Activated CD4-positive, alpha-beta T cell treated with anti-CD3 and anti-CD28 coated beads, Interleukin-2, amount 10 ng/mL, durations not matched to agents 24 days and 14 days (primary cell): ENCODE data around the gene ZNF57. TPM values are rescaled to one million over a fixed set of nuclear protein-coding genes. Genes with fewer than 3 reads are reported as not detected.
"Not testable (repeated sequence)": the region's sequence is repeated elsewhere in the genome, so short reads cannot be mapped to it uniquely, and the experiment has no call there.

Experiments
- DNase-seq: peaks from one replicate; pipeline ENCODE4 v3.0.0; 2022
- H3K27ac Mint-ChIP-seq: one replicate; pipeline ENCODE4 v1.8.0; 2022; ENCODE audit warnings: mild to moderate bottlenecking, mixed read lengths
- H3K27me3 Mint-ChIP-seq: one replicate; pipeline ENCODE4 v1.8.0; 2022; ENCODE audit warnings: mixed read lengths
- H3K36me3 Mint-ChIP-seq: one replicate; pipeline ENCODE4 v1.8.0; 2022; ENCODE audit warnings: low read depth, mild to moderate bottlenecking, mixed read lengths
- H3K4me1 Mint-ChIP-seq: one replicate; pipeline ENCODE4 v1.8.0; 2021; ENCODE audit warnings: mixed read lengths
- H3K4me3 Mint-ChIP-seq: one replicate; pipeline ENCODE4 v1.8.0; 2022; ENCODE audit warnings: mild to moderate bottlenecking, moderate library complexity, mixed read lengths
- H3K9me3 Mint-ChIP-seq: one replicate; pipeline ENCODE4 v1.8.0; 2021; ENCODE audit warnings: mixed read lengths
- intact Hi-C: fragments of 100-400 bp; cut with micrococcal nuclease; formaldehyde crosslinking; loops from one replicate; pipeline ENCODE4 v1.15.1; 2023
- total RNA-seq: library from RNA; stranded (reverse); gene quantifications from 2 replicates; pipeline ENCODE4 v1.2.3, GENCODE V29; 2022

Gene ZNF57
- total RNA-seq, 1 donor from 2014 or later: 2.8 TPM

DNA sequence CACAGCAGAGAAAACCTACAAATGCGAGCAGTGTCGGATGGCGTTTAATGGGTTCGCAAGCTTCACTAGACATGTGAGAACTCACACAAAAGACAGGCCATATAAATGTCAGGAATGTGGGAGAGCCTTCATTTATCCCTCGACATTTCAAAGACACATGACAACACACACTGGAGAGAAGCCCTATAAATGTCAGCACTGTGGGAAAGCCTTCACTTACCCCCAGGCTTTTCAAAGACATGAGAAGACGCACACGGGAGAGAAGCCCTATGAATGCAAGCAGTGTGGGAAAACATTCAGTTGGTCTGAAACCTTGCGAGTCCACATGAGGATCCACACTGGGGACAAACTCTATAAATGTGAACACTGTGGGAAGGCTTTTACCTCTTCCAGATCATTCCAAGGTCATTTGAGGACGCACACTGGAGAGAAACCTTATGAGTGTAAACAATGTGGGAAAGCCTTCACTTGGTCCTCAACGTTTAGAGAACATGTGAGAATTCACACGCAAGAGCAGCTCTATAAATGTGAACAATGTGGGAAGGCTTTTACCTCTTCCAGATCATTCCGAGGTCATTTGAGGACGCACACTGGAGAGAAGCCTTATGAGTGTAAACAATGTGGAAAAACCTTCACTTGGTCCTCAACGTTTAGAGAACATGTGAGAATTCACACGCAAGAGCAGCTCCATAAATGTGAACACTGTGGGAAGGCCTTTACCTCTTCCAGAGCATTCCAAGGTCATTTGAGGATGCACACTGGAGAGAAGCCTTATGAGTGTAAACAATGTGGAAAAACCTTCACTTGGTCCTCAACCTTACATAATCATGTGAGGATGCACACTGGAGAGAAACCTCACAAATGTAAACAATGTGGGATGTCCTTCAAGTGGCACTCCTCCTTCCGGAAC is 16.8 kb downstream of the ZNF57 start:
- H3K4me3 Mint-ChIP-seq: no peak overlapping the region
- H3K9me3 Mint-ChIP-seq: peaks cover 27% of the 10 kb centered on the region
- no peak for DNase-seq
- no peaks in the 10 kb centered on the region for H3K4me1 Mint-ChIP-seq
- H3K36me3 Mint-ChIP-seq: peaks cover 52% of the 10 kb centered on the region
- H3K27ac Mint-ChIP-seq: no peak overlapping the region
- intact Hi-C loops: no loop called here
- H3K27me3 Mint-ChIP-seq: no peaks in the 10 kb centered on the region

DNA sequence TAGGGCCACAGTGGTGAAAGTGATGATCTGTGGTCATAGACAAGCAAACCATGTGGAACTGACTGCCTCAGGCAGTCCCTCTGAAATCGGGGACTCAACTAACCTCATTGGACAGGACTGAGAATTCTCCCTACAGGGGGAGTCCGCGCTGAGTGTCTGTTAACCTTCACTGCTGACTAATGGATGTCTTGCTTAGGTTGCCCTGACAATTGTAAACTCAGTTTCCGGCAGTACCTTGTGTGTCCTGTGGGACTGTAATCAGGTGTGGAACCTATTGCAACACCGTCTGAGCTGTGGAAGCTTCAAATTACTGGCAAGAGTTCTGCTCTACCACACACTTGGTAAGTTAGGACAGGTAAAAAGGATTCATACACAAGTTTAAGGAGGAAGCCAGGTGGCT is 22.3 kb downstream of the ZNF57 start:
- Mint-ChIP-seq H3K36me3 (peaks cover 19% of the 10 kb centered on the region), H3K4me3 (no peak overlapping the region), H3K9me3 (peaks cover 8% of the 10 kb centered on the region), H3K4me1 (no peaks in the 10 kb centered on the region), H3K27me3 (no peaks in the 10 kb centered on the region), H3K27ac (no peak overlapping the region)
- DNase-seq: no peak
- intact Hi-C loops: no loop called here

DNA sequence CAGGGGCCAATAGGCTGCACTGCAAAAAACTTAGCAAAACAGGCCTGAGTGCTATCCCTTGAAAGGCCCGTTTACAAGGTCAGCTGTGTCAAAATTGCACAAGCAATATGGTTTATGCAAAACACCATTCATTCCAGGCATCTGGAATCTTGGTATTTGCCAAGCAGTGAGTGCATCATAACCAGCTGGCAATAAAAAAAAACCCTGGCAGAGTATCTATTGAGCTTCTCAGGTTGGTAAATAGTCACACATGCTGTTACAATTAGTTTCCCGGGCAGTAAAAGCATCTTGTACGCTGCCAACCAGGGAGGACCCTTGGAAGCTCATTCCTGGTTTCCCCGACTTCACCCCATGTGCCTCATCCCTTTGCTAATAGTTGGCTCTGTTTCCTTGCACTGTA is 22.8 kb downstream of the ZNF57 start:
- Mint-ChIP-seq H3K36me3 (peaks cover 15% of the 10 kb centered on the region), H3K4me1 (no peaks in the 10 kb centered on the region), H3K9me3 (peaks cover 6% of the 10 kb centered on the region), H3K27me3 (no peaks in the 10 kb centered on the region), H3K4me3 (no peak overlapping the region), H3K27ac (no peak overlapping the region)
- intact Hi-C loops: no loop called here
- no peak for DNase-seq

DNA sequence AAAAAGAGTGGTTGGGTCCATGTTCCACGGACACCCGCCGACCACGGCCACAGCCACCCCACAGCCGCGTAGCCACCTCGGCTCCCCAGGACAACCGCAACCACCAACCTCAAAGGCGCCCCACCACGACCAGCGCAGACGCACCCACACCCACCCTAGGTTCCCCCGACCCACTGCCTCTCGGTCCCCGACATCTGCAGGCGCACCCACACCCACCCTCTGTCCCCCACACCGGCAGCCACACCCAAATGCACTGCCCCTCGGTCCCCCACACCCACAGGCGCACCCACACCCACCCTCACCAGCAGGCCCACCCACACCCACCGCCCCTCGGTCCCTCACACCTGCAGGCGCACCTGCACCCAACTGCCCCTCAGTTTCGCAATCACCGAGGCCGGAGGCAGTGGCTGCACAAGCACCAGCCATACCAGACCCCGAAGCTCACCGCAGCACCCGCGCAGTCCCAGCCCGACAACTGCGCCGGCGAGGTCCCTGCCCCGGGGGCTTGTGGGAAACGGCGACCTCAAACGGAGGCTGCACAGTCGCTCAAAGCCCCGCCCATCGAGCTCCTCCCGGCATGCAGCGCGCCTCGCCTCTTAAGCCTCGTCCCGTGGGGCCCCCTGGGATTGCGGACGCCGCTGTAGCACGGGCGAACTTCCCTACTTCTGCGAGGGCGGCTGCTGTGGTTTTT is 25.8 kb downstream of the ZNF57 start:
- intact Hi-C loops: no loop called here
- H3K4me1 Mint-ChIP-seq: no peaks in the 10 kb centered on the region

DNA sequence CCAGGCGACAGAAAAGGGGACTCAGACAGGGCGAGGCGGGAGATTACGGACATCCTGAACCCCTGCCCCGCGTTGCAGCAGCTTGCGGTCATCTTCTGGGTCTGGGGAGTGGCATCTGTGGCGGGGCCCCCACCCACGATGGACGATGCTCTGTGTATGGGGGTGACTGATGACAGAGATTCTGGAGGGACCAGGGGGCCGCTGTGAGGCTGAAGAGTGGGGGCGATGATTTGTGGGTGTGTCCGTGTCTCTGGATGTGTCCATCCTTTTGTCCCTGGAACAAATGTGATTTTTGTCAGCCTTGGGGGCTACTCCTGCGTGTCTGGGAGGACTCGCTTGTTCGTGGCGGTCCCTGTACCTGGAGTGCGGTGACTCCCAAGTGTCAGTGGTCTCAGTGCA is 26.3 kb downstream of the ZNF57 start:
- Mint-ChIP-seq H3K4me1 (no peaks in the 10 kb centered on the region), H3K27me3 (no peaks in the 10 kb centered on the region), H3K36me3 (peaks cover 17% of the 10 kb centered on the region), H3K27ac (no peak overlapping the region), H3K4me3 (no peak overlapping the region), H3K9me3 (peaks cover 10% of the 10 kb centered on the region)
- DNase-seq: no peak
- intact Hi-C loops: no loop called here

More for the DNA sequence above, 25.8 kb downstream of the ZNF57 start:
- H3K36me3 Mint-ChIP-seq: peaks cover 15% of the 10 kb centered on the region
- no peak overlapping the region for H3K27ac Mint-ChIP-seq
- no peak for DNase-seq
- H3K27me3 Mint-ChIP-seq: no peaks in the 10 kb centered on the region
- H3K4me3 Mint-ChIP-seq: no peak overlapping the region
- H3K9me3 Mint-ChIP-seq: peaks cover 8% of the 10 kb centered on the region

DNA sequence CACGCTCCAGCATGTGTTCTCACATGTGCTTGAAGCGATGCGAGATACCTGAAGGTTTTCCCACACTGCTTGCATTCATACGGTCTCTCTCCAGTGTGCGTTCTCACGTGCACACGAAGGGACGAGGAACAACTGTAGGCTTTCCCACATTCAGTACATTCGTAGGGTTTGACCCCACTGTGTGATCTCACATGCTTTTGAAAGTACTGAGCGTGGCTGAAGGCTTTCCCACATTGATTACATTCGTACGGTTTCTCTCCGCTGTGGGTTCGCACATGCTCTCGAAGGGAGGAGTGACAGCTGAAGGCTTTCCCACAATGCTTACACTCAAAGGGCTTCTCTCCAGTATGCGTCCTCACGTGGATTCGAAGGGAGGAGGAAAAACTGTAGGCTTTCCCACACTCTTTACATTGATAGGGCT is 32.8 kb downstream of the ZNF57 start:
- no peak overlapping the region for H3K27ac Mint-ChIP-seq
- no peaks in the 10 kb centered on the region for H3K27me3 Mint-ChIP-seq
- H3K36me3 Mint-ChIP-seq: peaks cover 67% of the 10 kb centered on the region
- intact Hi-C loops: no loop called here
- DNase-seq: no peak
- H3K4me3 Mint-ChIP-seq: no peak overlapping the region
- no peaks in the 10 kb centered on the region for H3K4me1 Mint-ChIP-seq
- peaks cover 24% of the 10 kb centered on the region for H3K9me3 Mint-ChIP-seq

DNA sequence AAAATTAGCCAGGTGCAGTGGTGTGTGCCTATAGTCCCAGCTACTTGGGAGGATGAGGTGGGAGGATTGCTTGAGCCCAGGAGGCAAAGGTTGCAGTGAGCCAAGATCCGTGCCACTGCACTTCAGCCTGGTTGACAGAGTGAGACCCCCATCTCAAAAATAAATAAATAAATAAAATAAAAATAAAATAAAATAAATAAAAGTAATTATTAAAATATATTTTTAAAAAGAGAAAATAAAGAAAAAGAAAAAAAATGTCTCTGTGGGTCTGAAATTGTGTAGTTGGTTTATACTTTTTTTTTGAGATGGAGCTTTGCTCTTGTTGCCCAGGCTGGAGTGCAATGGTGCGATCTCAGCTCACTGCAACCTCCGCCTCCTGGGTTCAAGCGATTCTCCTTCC is 35.1 kb downstream of the ZNF57 start:
- H3K27ac Mint-ChIP-seq, intact Hi-C loops, DNase-seq, H3K4me1 Mint-ChIP-seq, H3K4me3 Mint-ChIP-seq, H3K27me3 Mint-ChIP-seq: not testable (repeated sequence)
- Mint-ChIP-seq H3K9me3 (peaks cover 19% of the 10 kb centered on the region), H3K36me3 (peaks cover 70% of the 10 kb centered on the region)

DNA sequence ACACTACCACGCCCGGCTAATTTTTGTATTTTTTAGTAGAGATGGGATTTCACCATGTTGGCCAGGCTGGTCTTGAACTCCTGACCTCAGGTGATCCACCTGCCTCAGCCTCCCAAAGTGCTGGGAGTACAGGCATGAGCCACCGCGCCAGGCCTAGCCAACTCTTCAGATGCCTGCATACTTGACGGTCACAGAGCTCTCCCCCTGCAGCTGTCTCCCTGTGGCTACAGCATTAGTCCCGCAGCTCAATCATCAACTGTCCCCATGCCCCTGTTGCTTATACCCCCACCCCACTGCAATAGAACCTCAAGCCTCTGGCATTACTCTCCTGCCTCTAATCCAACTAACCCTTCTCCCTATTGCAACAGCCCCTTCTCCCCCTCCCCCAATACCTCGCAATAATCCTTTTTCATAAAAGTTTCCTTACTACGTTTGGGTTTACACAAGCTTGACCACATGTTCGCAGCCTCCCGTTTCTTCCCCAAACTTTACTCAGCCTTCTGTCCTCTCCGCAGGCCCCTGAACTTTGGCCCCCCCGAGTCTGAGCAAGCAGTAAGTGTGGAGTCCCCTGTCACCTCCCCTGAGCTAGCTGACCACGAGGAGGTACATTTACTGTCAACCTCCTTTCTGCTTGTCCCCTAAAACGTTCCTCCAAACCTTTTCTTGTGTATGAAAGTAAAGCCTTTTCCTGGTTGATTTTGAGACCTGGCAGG is 42.4 kb downstream of the ZNF57 start:
- peak overlapping the region; percentile 44 for H3K4me3 Mint-ChIP-seq
- H3K4me1 Mint-ChIP-seq: peaks cover 12% of the 10 kb centered on the region
- DNase-seq: no peak
- no peak overlapping the region for H3K27ac Mint-ChIP-seq
- intact Hi-C loops: no loop called here
- no peaks in the 10 kb centered on the region for H3K27me3 Mint-ChIP-seq
- no peaks in the 10 kb centered on the region for H3K9me3 Mint-ChIP-seq
- H3K36me3 Mint-ChIP-seq: peaks cover 23% of the 10 kb centered on the region

DNA sequence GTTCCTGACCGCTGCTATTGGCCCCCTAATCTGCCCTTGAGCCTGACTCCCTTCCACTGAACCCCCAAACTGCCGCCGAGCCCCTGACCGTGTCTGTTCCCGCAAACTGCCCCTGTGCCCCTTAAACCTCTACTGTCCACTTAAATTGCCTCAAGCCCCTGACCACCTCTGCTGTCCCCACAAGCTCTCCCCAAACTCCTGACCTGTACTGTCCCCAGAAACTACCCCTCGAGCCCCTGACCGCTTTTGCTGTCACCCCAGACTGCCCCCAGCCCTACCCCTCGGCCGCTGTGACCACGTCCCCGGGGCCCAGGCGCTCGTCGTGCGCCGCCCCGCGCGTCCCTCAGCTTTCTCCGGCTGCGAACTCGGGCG is 43.7 kb downstream of the ZNF57 start:
- peak overlapping the region; percentile 76 for H3K27ac Mint-ChIP-seq
- DNase-seq: no peak
- H3K4me1 Mint-ChIP-seq: peaks cover 12% of the 10 kb centered on the region
- H3K36me3 Mint-ChIP-seq: peaks cover 20% of the 10 kb centered on the region
- peak overlapping the region; percentile 96 for H3K4me3 Mint-ChIP-seq
- no peaks in the 10 kb centered on the region for H3K9me3 Mint-ChIP-seq
- H3K27me3 Mint-ChIP-seq: no peaks in the 10 kb centered on the region
- intact Hi-C loops: no loop called here

DNA sequence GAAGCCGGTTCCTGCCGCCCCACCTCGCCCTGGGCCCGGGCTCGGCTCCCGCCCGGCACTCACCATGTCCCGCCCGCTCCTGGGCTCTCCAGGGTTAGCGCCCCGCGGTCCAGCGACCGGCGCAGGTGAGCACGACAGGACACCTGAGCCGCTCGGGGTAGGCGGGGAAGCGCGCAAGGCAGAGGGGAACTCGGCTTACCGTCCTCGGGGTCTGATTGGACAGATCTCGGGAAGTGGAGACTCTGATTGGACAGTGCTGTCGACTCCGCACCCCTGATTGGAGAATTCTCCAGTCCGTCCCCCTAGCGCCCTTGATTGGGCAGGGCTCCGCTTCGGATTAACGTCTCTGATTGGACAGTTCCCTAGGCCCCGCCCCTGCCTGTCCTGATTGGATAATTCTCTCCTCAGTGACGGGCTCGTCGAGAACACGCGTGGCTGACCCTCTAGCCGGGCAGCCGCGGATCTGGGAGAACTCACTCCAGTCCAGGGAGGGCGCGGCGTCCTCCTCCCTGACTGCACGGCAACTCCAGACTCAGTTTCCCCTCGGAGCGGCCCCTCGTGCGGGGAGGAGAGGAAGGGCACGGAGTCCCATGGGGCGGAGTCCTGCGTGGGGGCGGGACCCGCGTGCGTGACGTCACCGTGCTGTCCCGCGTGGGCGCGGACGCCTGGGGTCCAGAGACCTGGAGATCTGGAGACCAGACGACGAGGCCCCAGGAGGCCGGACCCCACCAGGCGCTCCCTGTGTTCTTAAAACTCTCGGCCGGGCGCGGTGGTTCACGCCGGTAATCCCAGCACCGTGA is 44.2 kb downstream of the ZNF57 start, which contains the start of gene ZNF77:
Gene ZNF77 (minus strand): TSS at position 197 of the 800 bp plus-strand sequence. CDS start 131 bp downstream, at position 66.
- intact Hi-C loops: loop anchor here (1.0 kb wide), 1 partner anchor 45 kb away; the partner anchor contains the start of gene ZNF57
- Mint-ChIP-seq H3K36me3 (peaks cover 15% of the 10 kb centered on the region), H3K4me3 (peak within 1 kb of the TSS; percentile 96), H3K27me3 (no peaks in the 10 kb centered on the region), H3K9me3 (no peaks in the 10 kb centered on the region), H3K4me1 (peaks cover 17% of the 10 kb centered on the region), H3K27ac (peak within 1 kb of the TSS; percentile 96)
- DNase-seq: peak; percentile 99

DNA sequence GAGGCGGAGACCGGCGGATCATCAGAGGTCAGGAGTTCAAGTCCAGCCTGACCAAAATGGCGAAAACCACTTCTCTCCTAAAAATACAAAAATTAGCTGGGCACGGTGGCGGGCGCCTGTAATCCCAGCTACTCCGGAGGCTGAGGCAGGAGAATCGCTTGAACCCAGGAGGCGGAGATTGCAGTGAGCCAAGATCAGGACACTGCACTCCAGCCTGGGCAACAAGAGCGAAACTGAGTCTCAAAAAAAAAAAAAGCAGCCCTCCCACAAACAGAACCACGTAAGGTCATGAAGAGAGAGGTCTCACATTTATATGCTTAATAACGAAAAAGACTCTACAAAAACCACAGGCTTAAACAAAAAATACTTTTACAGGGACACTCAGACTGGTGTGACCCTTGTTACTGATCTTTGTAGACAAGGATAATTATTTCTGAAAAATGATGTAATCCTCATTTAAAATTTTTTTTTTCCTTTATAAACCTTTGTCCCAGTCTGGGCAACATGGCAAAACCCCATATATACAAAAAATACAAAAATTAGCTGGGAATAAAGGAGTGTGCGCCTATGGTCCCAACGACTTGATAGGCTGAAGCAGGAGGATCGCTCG is 45.0 kb downstream of the ZNF57 start:
- no peak for DNase-seq
- peak overlapping the region; percentile 96 for H3K4me3 Mint-ChIP-seq
- no peaks in the 10 kb centered on the region for H3K9me3 Mint-ChIP-seq
- H3K36me3 Mint-ChIP-seq: peaks cover 14% of the 10 kb centered on the region
- intact Hi-C loops: loop anchor here (1.0 kb wide), 1 partner anchor 45 kb away; the partner anchor contains the start of gene ZNF57
- H3K4me1 Mint-ChIP-seq: peaks cover 18% of the 10 kb centered on the region
- no peaks in the 10 kb centered on the region for H3K27me3 Mint-ChIP-seq
- H3K27ac Mint-ChIP-seq: peak overlapping the region; percentile 96

DNA sequence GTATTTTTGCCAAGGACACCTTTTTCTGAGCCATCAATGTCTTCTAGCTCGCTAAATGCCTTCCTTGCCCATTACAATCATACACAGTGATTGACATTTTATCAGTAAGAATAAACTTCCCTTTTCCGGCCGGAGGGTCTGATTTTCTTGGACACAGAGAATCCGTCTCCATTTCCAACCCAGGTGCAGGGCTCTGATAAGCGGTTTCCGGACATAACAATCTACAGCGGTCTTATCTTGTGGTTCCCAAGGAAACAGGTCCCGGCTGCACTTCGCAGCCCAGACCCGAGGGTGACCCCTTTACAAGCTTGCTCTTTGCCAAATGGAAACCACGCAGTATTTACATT is 49.2 kb downstream of the ZNF57 start:
- Mint-ChIP-seq H3K9me3 (no peaks in the 10 kb centered on the region), H3K4me1 (peaks cover 12% of the 10 kb centered on the region), H3K27ac (peak overlapping the region; percentile 95), H3K27me3 (no peaks in the 10 kb centered on the region), H3K4me3 (peak overlapping the region; percentile 96), H3K36me3 (peaks cover 10% of the 10 kb centered on the region)
- intact Hi-C loops: loop anchor here (1.0 to 10.0 kb wide), 3 partner anchors 63 to 235 kb away; partner anchors contain the start of gene NCLN
- no peak for DNase-seq
